Stimulated activated CD4-positive, alpha-beta T cell treated with anti-CD3 and anti-CD28 coated beads, Interleukin-4, amount 100 ng/mL, for 1 hour (primary cell): ENCODE results near the gene CCDC191.

Experiments
- DNase-seq: peaks from one replicate; pipeline ENCODE4 v3.0.0-alpha.2; 2020

Gene CCDC191, protein sequence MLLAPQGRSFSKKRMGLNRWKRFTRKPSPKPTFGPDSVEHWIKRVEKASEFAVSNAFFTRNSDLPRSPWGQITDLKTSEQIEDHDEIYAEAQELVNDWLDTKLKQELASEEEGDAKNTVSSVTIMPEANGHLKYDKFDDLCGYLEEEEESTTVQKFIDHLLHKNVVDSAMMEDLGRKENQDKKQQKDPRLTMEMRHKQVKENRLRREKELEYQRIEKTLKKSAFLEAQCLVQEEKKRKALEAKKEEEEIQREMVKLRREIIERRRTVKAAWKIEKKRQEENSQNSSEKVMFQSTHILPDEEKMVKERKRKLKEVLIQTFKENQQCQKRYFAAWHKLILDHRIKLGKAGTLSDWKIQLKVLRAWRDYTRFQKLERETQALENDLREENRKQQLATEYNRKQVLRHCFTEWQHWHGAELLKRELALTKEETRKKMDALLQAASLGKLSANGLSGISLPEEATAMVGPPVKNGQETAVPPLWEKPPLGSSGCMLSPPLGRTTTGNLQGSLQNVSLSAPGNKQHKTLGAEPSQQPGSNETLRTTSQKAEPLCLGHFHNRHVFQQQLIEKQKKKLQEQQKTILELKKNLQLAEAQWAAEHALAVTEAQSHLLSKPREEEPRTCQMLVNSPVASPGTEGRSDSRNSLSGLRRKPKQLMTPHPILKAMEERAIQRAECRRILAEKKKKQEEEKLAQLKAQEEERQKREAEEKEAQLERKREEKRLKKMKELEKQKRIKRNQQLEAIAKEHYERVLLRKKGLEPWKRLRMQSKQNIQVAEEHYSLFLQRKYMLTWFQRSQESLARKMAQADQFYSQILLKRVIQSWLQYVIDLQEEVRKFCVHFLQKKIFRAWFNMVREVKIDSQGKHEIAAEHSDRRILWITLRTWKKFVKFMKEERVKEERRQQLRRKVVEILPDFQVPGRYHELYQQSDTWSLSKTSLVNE

DNA sequence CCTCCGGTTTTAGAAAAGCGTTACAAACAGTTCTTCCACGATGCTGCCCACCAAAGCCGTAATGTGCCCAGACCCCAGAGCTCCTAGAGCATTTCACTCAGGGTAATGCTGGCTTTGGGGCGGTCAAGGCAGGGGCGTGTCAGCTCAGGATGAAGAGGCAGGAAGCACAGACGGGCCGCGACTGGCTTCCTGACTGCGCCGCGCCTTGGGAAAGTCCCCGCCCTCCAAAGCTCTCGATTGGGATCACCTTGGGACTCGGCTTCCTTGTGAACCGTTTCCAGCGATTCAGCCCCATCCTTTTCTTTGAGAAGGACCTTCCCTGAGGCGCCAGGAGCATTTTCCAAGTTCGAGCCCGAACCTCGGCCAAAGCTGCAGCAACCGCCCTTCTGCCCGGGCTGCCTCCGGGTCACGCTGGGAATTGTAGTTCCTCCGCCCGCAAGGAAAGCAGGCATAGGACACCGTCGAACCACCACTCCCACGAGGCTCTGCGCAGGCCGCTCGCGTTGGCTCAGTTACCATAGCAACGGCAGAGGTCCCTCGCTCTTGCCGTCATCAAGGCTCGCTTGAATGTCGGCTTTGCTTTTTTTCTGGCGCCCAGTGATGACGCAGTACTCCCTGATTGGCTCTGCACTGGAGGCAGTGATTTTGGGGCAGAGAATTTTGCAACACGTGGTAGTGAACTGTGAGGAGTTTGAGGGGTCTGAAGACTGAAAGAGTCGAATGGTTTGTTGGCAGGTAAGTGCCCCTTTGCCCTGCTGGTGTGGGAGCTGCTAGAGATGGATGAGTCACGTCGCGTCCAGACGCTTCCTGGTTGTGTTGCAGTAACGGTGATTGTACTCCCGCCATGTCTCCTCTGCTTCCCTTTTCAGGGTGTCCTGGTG lies at the start of gene CCDC191, which contains the start of gene QTRT2:
CCDC191 (minus strand) TSS at position 397 of the 881 bp plus-strand sequence; CDS start at position 337, 60 bp downstream.
QTRT2 (plus strand) TSS at position 608 of the 881 bp plus-strand sequence. CDS start 8,521 bp downstream, outside the sequence.
- DNase-seq: peak; percentile 95

DNA sequence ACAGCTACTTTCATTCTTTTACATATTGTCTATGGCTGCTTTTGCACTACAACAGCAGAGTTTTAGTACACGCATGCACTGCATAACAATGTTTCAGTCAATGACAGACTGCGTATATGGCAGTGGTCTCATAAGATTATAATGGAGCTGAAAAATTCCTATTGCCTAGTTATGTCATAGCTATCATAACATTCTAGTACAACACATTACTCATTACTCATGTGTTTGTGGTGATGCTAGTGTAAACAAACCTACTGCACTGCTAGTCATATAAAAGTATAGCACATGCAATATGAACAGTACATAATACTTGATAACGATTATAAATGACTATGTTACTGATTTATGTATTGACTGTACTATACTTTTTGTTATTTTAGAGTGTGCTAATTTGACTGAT lies 48.1 kb upstream of the CCDC191 start:
- no peak for DNase-seq

DNA sequence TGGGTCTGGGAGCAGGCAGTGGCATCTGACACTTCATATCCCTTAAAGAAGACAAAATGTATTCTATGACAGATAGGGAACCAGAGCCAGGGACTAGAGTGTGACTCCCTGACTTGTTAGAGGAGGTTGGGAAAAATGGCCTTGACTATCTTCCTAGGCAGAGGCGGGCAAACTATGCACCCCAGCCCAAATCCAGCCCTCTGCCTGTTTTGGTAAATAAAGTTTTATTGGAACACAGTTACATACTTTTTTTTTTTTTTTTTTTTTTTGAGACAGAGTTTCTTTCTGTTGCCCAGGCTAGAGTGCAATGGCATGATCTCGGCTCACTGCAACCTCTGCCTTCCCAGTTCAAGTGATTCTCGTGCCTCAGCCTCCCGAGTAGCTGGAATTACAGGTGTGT lies 47.5 kb upstream of the CCDC191 start:
- DNase-seq: no peak

DNA sequence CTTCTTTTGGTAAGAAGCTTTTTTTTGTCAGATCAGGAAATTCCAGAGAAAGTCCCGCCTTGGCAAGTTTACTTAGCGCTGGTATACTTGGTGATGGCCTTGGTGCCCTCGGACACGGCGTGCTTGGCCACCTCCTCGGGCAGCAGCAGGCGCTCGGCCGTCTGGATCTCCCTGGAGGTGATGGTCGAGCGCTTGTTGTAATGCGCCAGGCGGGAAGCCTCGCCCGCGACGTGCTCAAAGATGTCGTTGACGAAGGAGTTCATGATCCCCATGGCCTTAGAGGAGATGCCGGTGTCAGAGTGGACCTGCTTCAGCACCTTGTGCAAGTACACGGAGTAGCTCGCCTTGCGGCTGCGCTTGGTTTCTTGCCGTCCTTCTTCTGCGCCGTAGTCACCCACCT lies 46.9 kb upstream of the CCDC191 start:
- DNase-seq: no peak

DNA sequence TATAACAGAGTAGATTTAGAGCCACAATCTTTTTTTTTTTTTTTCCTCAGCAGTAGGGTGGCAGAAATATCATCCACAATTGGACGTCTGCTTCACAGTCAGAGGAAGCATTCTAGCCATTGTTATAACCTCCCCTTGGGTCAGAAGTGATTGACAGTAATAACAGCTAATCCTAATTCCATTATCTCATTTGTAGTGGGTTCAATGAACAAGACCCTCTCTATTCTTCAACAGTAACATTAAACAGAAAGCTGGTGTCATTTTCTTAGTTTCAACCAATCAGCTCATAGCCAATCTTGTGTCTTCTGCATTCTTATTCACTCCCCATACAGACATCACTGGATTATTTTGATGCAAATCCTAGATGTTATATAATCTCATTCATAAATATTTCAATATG lies 44.8 kb upstream of the CCDC191 start:
- no peak for DNase-seq

DNA sequence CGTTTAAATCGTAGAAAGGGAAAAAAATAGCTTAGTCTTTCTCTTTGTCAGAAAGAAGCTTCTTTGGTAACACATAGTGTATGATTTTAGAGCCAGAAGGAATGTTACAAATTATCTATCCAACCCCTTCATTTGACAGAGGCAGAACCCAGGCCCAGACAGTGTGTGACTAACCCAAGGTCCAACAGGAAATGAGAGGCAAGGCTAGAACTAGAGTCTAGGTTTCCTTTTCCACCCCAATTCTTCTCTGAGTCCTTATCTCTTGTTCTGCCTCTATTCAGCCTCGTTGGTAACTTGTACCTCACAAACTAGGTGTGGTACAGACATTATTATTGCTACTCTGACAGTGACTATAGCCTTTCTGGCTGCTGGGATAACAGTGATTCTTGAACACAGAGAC lies 39.5 kb upstream of the CCDC191 start:
- no peak for DNase-seq

DNA sequence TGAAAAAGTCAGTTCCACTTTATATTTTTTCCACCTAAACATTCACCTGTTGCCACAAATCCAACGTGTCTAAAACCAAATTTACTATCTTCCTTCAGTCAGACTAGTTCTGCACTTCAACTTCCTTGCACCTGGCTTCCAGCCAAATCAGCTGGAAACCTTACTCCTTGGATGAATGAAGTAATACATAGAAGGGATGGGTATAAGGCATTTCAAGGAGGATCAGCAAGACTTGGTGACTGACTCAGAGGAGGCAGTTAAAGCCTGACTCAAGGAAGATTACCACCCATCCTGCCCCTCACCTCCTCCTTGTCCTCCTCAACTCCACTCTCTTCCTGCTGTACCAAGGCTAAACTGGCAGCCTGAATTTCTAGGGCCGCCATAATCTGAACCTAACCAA lies 37.3 kb upstream of the CCDC191 start:
- no peak for DNase-seq

DNA sequence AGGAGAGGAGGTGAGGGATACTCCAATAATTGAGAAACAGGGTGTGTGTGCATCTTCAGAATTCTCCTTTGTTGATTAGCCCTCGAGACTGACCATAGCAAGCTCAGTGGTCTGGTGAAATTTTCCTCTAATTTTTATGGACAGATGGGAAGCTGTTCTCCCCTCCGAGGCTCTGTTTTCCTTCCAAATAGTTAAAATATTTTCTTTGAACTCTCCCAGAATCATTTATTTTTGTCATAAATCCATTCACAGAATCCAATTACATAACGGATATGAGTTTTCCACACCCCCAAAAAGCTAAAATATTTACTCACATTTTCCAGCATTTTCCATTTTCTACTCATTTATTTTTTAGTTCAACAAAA lies 36.7 kb upstream of the CCDC191 start:
- no peak for DNase-seq

DNA sequence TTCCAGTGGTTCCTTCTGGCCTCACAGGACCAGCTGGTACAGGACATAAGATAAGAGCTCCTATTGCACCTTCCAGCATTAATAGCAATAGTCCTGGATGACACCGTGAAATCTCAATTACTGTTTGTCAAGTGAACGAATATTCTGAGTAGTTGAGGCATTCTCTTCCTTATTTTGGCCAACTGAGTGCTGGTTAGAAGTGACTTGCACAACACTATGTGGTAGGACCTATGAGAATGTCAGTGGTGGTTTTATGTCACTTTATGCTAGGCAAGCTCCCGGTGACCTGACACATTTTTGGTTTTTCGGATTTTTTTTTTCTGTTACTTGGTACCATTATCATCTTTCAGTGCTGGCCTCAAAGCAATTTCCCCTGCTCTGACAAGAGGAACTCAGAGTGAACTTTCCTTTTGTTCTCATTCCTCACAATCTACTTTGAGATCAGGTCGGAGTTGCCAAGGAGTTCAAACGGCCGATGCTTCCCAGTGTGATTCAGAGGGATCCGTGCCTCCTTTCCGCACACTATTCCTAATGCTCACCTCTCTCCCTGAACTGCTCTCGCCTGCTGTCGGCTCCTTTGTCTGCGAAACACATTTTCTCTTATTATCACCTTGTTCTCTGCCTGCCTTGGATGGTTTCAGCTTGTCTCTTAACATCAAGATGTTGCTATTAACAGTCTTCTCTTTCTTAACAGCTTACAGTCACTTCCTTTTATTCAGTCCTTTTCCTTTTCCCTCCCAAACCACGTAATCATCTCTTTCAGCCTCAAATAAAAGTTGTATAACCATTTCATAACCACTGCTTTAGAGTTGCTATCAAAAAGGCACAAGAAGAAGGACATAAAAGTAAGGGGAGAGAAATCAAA lies 36.1 kb upstream of the CCDC191 start:
- no peak for DNase-seq

DNA sequence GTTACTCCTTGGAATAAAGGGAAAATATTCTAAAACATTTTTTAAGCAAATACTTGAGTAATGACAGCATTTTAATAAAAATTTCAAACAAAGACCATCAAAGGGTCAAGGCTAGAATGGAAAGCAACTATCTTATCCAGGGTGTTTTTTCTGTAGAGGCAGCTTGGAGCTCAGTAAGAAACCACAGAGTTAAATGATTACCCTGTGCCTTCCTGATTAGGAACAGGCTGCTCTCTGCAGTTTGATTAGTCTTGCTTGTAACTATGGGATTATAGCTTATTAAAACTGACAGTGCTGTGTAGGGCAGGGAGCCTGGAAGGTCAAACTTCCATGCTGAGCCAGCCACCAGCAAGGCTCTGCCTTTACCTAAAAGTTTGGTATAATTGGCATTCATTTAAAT lies 33.3 kb upstream of the CCDC191 start:
- DNase-seq: no peak

DNA sequence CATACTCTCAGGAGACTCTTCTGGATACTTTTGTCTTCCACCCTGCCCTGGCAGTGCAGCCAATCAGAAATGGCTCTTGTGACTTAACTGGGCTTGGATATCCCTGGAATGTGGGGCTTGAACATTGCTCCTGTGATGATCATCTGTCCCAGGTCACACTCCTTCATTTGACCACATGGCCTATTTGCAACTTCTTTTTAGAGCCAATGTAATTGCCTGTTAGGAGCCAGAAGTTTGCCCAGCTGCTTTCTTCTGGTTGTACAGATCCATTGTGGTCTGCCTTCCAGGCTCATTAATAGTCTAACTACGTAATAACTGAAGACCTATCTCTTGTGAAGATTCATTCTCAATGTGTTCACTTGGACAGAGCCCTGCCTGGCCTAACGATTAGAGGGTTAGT lies 30.0 kb upstream of the CCDC191 start:
- no peak for DNase-seq

DNA sequence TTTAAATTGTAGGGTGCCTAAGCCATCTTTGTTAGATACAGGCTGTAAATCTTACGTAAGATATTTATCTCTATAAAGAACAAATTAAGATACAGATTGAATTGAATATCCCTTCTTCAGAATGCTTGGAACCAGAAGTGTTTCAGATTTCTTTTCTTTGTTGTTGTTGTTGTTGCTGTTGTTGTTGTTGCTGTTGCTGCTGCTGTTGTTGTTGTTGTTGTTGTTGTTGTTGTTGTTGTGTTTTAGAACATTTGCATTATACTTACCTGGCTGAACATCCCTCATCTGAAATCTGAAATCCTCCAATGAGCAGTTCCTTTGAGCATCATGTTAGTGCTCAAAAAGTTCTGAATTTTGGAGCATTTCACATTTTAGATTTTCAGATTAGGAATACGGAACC lies 26.8 kb upstream of the CCDC191 start:
- no peak for DNase-seq

DNA sequence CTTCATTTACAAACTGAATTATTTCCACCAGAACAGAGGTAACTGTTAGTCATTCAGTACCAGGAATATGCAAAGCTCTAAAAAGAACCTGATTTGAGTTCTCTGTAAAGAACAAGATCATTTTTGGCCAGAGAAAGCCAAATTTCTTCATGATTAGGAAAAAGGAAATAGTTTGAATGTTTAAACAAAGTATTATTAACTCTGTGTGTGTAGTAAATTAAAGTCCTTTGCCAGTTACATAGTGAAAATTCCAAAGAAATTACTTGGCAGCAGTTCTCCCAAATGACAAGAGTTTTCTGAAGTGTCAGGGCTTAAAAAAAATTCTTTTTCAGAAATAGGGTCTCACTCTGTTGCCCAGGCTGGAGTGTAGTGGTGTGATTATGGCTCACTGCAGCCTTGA lies 24.7 kb upstream of the CCDC191 start:
- no peak for DNase-seq

DNA sequence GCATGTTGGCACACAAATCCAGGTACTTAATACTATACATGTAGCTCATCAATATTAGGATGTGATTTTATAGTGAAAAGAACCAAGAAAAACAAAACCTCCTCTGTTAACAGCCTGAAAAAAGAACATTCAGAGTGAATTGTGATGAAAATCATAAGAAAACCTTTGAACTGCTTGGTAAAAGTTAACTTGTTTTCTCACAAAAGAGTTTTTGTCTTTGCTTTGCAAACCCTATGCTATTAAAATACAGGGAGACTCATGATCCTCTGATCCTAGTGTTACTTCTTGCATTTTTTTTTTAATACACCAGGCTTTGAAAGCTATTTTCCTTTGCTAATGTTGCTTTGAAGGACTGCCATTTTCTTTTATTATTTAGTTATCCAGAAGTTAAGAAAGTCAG lies 23.9 kb upstream of the CCDC191 start:
- no peak for DNase-seq

DNA sequence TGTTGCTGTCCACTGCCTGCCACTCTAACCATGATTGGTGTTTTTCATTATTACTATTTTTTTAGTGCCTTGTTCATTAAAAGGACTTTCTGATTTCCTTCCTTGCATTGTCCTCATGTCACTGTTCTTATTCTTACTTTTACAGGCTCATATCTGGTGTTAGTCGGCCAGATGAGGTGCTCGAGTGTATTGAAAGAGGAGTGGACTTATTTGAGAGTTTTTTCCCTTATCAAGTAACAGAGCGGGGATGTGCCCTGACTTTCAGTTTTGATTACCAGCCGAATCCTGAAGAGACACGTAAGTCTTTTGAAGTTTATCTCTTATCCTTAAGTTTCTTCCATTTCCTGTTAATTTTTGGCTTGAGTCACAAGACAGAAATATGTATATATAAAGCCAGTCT lies 23.4 kb upstream of the CCDC191 start:
- DNase-seq: no peak

DNA sequence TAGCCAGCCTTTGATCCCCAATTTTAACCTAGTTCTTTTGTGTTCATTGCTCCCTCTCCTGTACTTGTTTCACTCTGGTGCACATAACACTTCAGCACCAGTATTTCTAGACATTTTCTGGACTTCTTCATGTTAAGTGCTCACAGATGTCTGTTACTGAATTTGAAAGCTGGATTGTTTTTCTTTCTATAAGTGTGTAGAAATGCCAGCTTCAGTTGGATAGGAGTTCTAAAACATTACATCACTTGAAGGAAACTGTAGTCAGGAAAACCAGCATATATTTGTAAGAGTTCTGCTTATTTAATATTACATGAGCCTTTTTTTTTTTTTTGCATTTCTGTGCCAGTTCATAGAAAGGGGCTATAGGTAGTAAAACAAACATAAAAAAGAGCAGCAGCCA lies 21.8 kb upstream of the CCDC191 start:
- no peak for DNase-seq

DNA sequence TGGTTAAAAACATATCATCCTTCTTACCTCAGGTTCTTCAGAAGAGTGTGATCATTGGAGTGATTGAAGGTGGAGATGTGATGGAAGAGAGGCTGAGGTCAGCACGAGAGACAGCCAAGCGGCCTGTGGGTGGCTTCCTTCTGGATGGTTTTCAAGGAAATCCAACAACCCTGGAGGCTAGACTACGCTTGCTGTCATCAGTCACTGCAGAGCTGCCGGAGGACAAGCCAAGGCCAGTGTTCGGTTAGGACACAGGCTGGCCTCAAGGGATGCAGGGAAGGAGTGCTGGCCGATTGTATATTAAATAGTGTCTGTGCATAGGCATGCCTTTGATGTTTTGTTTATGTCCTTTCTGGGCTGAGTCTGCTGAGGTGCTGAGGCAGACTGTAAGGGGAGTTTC lies 20.4 kb upstream of the CCDC191 start:
- no peak for DNase-seq

DNA sequence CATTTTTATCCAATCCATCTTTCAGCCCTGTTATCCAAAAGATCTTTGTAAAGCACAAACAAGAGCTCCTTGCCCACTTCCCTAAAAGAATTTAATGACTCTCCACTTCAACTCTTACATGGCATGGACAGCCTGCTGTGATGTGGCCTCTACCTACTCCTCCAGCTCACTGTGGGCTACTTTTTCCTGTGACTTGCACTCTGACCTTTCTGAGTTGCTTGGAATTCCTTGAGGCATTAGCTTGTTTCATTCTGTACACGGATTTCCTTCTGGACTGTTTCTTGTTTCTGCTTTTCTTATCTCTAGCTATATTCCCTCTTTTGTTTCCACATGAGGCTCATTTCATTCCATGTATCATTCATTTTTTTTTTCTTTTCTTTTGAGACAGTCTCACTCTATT lies 15.5 kb upstream of the CCDC191 start:
- no peak for DNase-seq

DNA sequence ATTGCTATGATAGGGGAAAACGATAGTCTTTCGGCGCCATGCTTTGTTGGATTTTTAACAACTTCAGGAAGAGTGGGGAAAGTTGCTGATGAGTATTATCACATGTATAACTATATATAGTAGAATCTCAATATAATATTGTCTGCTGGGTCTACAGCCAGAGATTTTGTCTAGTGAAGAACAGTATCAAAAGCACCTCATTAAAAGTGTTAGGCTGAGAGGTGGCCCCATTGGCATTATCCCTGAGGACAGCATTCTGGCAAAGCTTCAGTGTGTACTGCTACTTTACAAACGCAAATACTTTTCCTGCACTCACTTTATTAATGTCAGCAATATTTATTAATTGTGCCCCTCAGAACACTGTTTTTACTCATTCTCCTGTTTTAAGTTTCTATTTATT lies 12.0 kb upstream of the CCDC191 start:
- no peak for DNase-seq

DNA sequence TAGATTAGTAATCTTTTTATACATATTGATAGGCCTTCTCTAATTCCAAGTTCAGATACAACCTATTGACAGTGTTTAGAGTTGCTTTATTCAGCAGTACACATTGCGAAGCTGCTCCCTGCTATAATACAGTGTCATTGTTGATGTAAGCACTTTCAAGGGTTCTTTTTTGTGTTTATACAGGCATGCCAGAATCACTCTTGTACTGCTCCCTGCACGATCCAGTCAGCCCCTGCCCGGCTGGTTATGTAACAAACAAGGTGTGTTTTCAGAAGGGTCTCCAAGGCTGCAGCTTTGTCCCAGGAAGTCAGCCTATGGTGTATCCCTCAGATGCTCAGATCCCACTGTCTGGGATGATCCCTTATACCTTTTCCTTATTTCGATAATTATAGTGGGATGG lies 11.5 kb upstream of the CCDC191 start:
- no peak for DNase-seq

DNA sequence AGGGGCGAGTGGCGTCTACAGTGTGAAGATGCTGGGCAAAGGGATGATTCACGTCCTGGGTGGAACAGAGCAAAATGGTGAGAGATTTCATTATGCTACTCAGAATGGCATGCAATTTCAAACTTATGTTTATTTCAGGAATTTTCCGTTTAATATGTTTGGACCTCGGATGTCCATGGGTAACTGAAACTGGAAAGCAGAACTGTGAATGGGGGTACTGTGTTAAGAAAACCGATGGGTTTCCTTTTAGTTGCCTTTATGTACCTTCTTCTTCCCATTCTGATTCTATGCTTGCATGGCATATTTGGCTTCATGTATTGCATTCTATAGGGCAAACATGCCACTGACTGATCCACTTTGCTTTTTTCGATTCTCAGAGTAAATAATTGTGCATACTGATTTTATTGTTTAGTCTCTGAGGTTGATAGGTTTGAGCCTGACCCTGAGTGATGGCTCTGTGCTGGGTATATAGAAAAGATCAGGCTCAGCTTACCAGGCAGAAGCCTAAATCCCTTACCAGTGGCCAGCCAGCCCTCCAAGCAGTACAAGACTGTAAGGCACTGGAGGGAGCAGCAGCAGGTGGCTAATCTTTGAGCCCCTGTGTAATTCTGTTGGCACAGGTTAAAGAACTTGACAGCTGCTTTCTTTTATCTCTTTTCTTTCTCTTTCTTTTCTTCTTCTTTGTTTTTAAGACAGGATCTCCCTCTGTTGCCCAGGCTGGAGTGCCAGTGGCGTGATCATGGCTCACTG lies 4.8 kb upstream of the CCDC191 start:
- no peak for DNase-seq
